K562 (cell line): Measurements from ENCODE around the gene ORAI2. TPM values are rescaled to one million over a fixed set of nuclear protein-coding genes. Genes with fewer than 3 reads are reported as not detected.

Source experiments
- DACH1 ChIP-seq: fragments of 450-650 bp; IDR thresholded peaks from 2 replicates; pipeline ENCODE4 v1.6.1; 2018; ENCODE audit not compliant: partially characterized antibody
- ELF2 ChIP-seq: fragments of 250-450 bp; sonication (Bioruptor Pico); IDR thresholded peaks from 2 replicates; pipeline ENCODE4 v1.5.0; 2021; ENCODE audit warnings: mild to moderate bottlenecking
- MEF2A ChIP-seq: IDR thresholded peaks from 2 replicates; pipeline ENCODE4 v1.6.1; 2011; ENCODE audit warnings: low read depth, mild to moderate bottlenecking, low read length, moderate library complexity; ENCODE audit not compliant: control insufficient read depth
- YBX1 ChIP-seq: fragments of 450-650 bp; IDR thresholded peaks from 2 replicates; pipeline ENCODE4 v1.7.1; 2016; ENCODE audit warnings: mild to moderate bottlenecking
- ZBTB40 ChIP-seq, 2 experiments: fragments of 450-650 bp in 1 of 2; sonication (generic) in 1 of 2; formaldehyde crosslinking in 1 of 2; IDR thresholded peaks; 2 replicates each; pipeline versions ENCODE4 v1.7.1 to v1.9.0; 2016 to 2022; ENCODE audit warnings: inconsistent platforms in 1 of 2, mild to moderate bottlenecking in 1 of 2, missing genetic modification reagents in 1 of 2
- ZBTB7A ChIP-seq: IDR thresholded peaks from 2 replicates; pipeline ENCODE4 v1.6.1; 2011; ENCODE audit warnings: low read depth, mild to moderate bottlenecking, low read length, moderate library complexity, borderline replicate concordance; ENCODE audit not compliant: control insufficient read depth
- ZNF239 ChIP-seq: fragments of 250-450 bp; sonication (Bioruptor Pico); IDR thresholded peaks from 2 replicates; pipeline ENCODE4 v1.4.0; 2020; ENCODE audit warnings: mild to moderate bottlenecking
- polyA plus RNA-seq, 8 experiments: library from polyadenylated mRNA; depleted of rRNA in 4 of 8; stranded (reverse) in 5 of 8; unstranded in 3 of 8; fragments of >200 nt; fragmentation: Nextera tagmentation in 2 of 8; fragmentation: Illumina TruSeq in 1 of 8; extraction: Ambion mirVana in 2 of 8; extraction: Trizol in 1 of 8; gene quantifications; 2 replicates each; pipeline versions ENCODE4 v1.2.1 to v1.2.3, GENCODE V29; 2011 to 2014; ENCODE audit warnings: inconsistent platforms in 1 of 8, missing spikeins in 1 of 8
- total RNA-seq, 7 experiments: library from RNA; depleted of rRNA in 6 of 7; stranded (reverse); fragments of >200 nt in 6 of 7; fragmentation: Illumina TruSeq in 2 of 7; extraction: Trizol in 2 of 7; gene quantifications; 2 replicates each; pipeline versions ENCODE4 v1.2.1 to v1.2.3, GENCODE V29; 2011 to 2021; ENCODE audit warnings: low replicate concordance in 1 of 7
- TF ChIP-seq, protein P1 (sequence below): fragments of 250-450 bp; sonication (Bioruptor Pico); IDR thresholded peaks from 2 replicates; pipeline ENCODE4 v1.5.1; 2021; ENCODE audit warnings: mild to moderate bottlenecking
- TF ChIP-seq, protein P2 (sequence below): IDR thresholded peaks from 2 replicates; pipeline ENCODE4 v1.6.1; 2012; ENCODE audit warnings: low read depth, low read length, improper control_type of control experiment, borderline replicate concordance

ORAI2 gene
- total and polyA plus RNA-seq, 9 of the 15 experiments (the other 6 are each of a cell fraction or from before 2014, with no cell fraction given): 1.1 to 27.7 (median 9.2) TPM

GRCh38 chr7:102464577-102465280, 31.4 kb downstream of the ORAI2 start, which contains the start of the genes ALKBH4 and LRWD1 (continued):
- TF ChIP-seq, protein P1, sequence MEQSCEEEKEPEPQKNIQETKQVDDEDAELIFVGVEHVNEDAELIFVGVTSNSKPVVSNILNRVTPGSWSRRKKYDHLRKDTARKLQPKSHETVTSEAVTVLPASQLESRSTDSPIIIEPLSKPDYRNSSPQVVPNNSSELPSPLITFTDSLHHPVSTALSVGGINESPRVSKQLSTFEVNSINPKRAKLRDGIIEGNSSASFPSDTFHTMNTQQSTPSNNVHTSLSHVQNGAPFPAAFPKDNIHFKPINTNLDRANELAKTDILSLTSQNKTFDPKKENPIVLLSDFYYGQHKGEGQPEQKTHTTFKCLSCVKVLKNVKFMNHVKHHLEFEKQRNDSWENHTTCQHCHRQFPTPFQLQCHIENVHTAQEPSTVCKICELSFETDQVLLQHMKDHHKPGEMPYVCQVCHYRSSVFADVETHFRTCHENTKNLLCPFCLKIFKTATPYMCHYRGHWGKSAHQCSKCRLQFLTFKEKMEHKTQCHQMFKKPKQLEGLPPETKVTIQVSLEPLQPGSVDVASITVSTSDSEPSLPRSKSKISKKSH (CRISPR knock-in tag): no peak
- TF ChIP-seq MEF2A (no peak), YBX1 (no peak), ELF2 (CRISPR knock-in tag) (peak; percentile 87), ZNF239 (CRISPR knock-in tag) (no peak), ZBTB40 (IDR thresholded peaks at IDR 0.05) (peak; percentile 94), ZBTB40 (CRISPR knock-in tag; IDR thresholded peaks at IDR 0.05) (no peak), DACH1 (no peak), ZBTB7A (peak; percentile 81)
- TF ChIP-seq, protein P2, sequence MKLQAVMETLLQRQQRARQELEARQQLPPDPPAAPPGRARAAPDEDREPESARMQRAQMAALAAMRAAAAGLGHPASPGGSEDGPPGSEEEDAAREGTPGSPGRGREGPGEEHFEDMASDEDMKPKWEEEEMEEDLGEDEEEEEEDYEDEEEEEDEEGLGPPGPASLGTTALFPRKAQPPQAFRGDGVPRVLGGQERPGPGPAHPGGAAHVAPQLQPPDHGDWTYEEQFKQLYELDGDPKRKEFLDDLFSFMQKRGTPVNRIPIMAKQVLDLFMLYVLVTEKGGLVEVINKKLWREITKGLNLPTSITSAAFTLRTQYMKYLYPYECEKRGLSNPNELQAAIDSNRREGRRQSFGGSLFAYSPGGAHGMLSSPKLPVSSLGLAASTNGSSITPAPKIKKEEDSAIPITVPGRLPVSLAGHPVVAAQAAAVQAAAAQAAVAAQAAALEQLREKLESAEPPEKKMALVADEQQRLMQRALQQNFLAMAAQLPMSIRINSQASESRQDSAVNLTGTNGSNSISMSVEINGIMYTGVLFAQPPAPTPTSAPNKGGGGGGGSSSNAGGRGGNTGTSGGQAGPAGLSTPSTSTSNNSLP: no peak
